Measurements from ENCODE around the gene CEACAM5. TPM values are rescaled to one million over a fixed set of nuclear protein-coding genes. Genes with fewer than 3 reads are reported as not detected.

Gene CEACAM5
- total and polyA plus RNA-seq, 2 of the 4 experiments (the other 2 are of a cell fraction) = not detected

GRCh38 chr19:41694831-41695635 lies 13.4 kb upstream of the CEACAM5 start:
- no TSS peak for BruUV-seq (replicated peaks)

More at GRCh38 chr19:41694831-41695635, 13.4 kb upstream of the CEACAM5 start:
- Histone ChIP-seq H3K4ac (ENCODE audit: low read depth, low read length) (no peak overlapping the region), H2AFZ (replicated peaks; ENCODE audit: low read length, poor library complexity) (no peak overlapping the region), H3K79me1 (ENCODE audit: low read depth in 1 of 2, low read length in 2 of 2) (no peaks in the 10 kb centered on the region), H3K4me3 (ENCODE audit: insufficient read depth, low read depth, low read length) (no peak overlapping the region), H3K36me3 (ENCODE audit: control insufficient read depth, insufficient read depth, low read length) (no peaks in the 10 kb centered on the region), H3K56ac (ENCODE audit: extremely low read depth, insufficient read depth, low read length) (no peak overlapping the region), H4K91ac (ENCODE audit: insufficient read depth, low read depth, low read length) (no peak overlapping the region), H2BK120ac (ENCODE audit: low read depth, low read length) (no peak overlapping the region), H3K23ac (ENCODE audit: low read depth, low read length) (no peak overlapping the region), H2BK20ac (ENCODE audit: low read depth, low read length) (no peak overlapping the region), H2BK5ac (ENCODE audit: low read depth, low read length, poor library complexity, severe bottlenecking) (no peak overlapping the region), H3K9me1 (ENCODE audit: insufficient read depth, low read length) (no peaks in the 10 kb centered on the region), H3K27ac (ENCODE audit: insufficient read depth, low read length) (no peak overlapping the region), H2AK5ac (ENCODE audit: low read depth, low read length) (no peak overlapping the region), H3K4me1 (ENCODE audit: control insufficient read depth, insufficient read depth, low read length) (no peaks in the 10 kb centered on the region), H4K20me1 (ENCODE audit: insufficient read depth, low read length) (no peaks in the 10 kb centered on the region), H3K9me3 (ENCODE audit: control insufficient read depth, insufficient read depth, low read length) (no peaks in the 10 kb centered on the region), H3K9ac (ENCODE audit: low read depth, low read length) (no peak overlapping the region), H2AK9ac (replicated peaks; ENCODE audit: low read depth, low read length, poor library complexity) (no peak overlapping the region), H3K18ac (ENCODE audit: low read depth, low read length) (no peak overlapping the region), H2BK15ac (ENCODE audit: low read depth, low read length) (no peak overlapping the region), H3K4me2 (ENCODE audit: low read depth, low read length) (no peak overlapping the region), H4K8ac (ENCODE audit: low read depth in 2 of 2, low read length in 2 of 2) (no peak overlapping the region), H3K27me3 (ENCODE audit: control insufficient read depth, insufficient read depth, low read length) (no peaks in the 10 kb centered on the region), H3K14ac (replicated peaks; ENCODE audit: low read depth, low read length) (no peak overlapping the region), H4K5ac (ENCODE audit: low read depth, low read length) (no peak overlapping the region)
- ATAC-seq (ENCODE audit: low read depth) = no peak
- dilution Hi-C loops (cut with HindIII; ENCODE audit: low sequenced_read_pairs, unreplicated experiment) (no loop called here), intact Hi-C loops (cut with micrococcal nuclease) (no loop called here), in situ Hi-C loops (cut with MboI; ENCODE audit: low sequenced_read_pairs) (no loop called here)
- WGBS, 2 experiments (ENCODE audit: extremely low coverage in 2 of 2, insufficient read length in 1 of 2) = 37% methylated on average over 2 of the region's 8 CpGs; no CpG with 5 or more reads in 1 of the 2 experiments
- TF ChIP-seq MAZ (IDR thresholded peaks at IDR 0.05; ENCODE audit: borderline replicate concordance, low read depth, low read length) (no peak), MAFK (IDR thresholded peaks at IDR 0.05; ENCODE audit: low read depth, low read length) (no peak), POLR2A (IDR thresholded peaks at IDR 0.05; ENCODE audit: low read depth, low read length) (no peak), RAD21 (IDR thresholded peaks at IDR 0.05; ENCODE audit: low read length) (no peak), MXI1 (IDR thresholded peaks at IDR 0.05; ENCODE audit: borderline replicate concordance, low read depth, low read length) (no peak), SMC3 (IDR thresholded peaks at IDR 0.05; ENCODE audit: low read depth, low read length) (no peak), ELK1 (IDR thresholded peaks at IDR 0.05; ENCODE audit: borderline replicate concordance, low read depth, low read length) (no peak), RFX5 (IDR thresholded peaks at IDR 0.05; ENCODE audit: low read depth, low read length) (no peak), NFE2L2 (IDR thresholded peaks at IDR 0.05; ENCODE audit: low read depth, low read length) (no peak), USF2 (IDR thresholded peaks at IDR 0.05; ENCODE audit: low read depth, low read length) (no peak), RCOR1 (IDR thresholded peaks at IDR 0.05; ENCODE audit: insufficient replicate concordance, low read length) (no peak), CTCF (conservative IDR thresholded peaks at IDR 0.05; ENCODE audit: low read depth, low read length) (no peak), FOS (IDR thresholded peaks at IDR 0.05; ENCODE audit: low read depth, low read length) (no peak), BHLHE40 (IDR thresholded peaks at IDR 0.05; ENCODE audit: low read depth, low read length) (no peak), CEBPB (IDR thresholded peaks at IDR 0.05; ENCODE audit: low read depth, low read length) (no peak), CHD1 (IDR thresholded peaks at IDR 0.05; ENCODE audit: low read depth, low read length) (no peak)
- CTCF ChIA-PET = interaction anchor here (0.9 kb wide), 1 partner anchor 58 kb away, joined by 5 read pairs; no protein-coding TSS in a partner anchor
- DNase-seq = no peak
- POLR2A ChIA-PET (ENCODE audit: unreplicated experiment) = no interaction called here

Measured in IMR-90 (cell line).